GM23338 (cell line): ENCODE measurements around the gene HYAL2. TPM values are rescaled to one million over a fixed set of nuclear protein-coding genes. Genes with fewer than 3 reads are reported as not detected.

Experiments used
- ATAC-seq: fragments of 200-7000 bp; cut with Tn5 transposase; 3 replicates; pipeline ENCODE4 v1.9.1; 2020
- DNase-seq: peaks from one replicate; pipeline ENCODE4 v3.0.0-alpha.2; 2015; ENCODE audit warnings: low spot score
- H2AFZ ChIP-seq: fragments of 200-600 bp; sonication (generic); 2 replicates; pipeline ENCODE4 v1.8.0; 2016; ENCODE audit warnings: antibody characterized with exemption, mild to moderate bottlenecking, moderate library complexity
- H3F3A ChIP-seq: fragments of 200-600 bp; sonication (generic); replicated peaks from 2 replicates; pipeline ENCODE4 v1.8.0; 2017; ENCODE audit warnings: antibody characterized with exemption, mixed run types, low read depth
- H3K27ac ChIP-seq: fragments of 200-600 bp; sonication (generic); 2 replicates; pipeline ENCODE4 v1.6.1; 2016; ENCODE audit warnings: low read depth
- H3K27me3 ChIP-seq: fragments of 200-600 bp; sonication (generic); 2 replicates; pipeline ENCODE4 v1.8.0; 2016; ENCODE audit warnings: mild to moderate bottlenecking, mixed run types, moderate library complexity; ENCODE audit not compliant: insufficient read depth
- H3K36me3 ChIP-seq: fragments of 200-600 bp; sonication (generic); 2 replicates; pipeline ENCODE4 v1.8.0; 2016; ENCODE audit warnings: mild to moderate bottlenecking; ENCODE audit not compliant: insufficient read depth
- H3K4me1 ChIP-seq: fragments of 200-600 bp; sonication (generic); 2 replicates; pipeline ENCODE4 v1.8.0; 2016; ENCODE audit warnings: mild to moderate bottlenecking, moderate library complexity; ENCODE audit not compliant: insufficient read depth
- H3K4me2 ChIP-seq: fragments of 200-600 bp; sonication (generic); 2 replicates; pipeline ENCODE4 v1.7.1; 2017; ENCODE audit warnings: mixed run types
- H3K4me3 ChIP-seq: fragments of 200-600 bp; sonication (generic); 2 replicates; pipeline ENCODE4 v1.6.1; 2016; ENCODE audit warnings: mixed run types
- H3K79me2 ChIP-seq: fragments of 200-600 bp; sonication (generic); replicated peaks from 2 replicates; pipeline ENCODE4 v1.8.0; 2017; ENCODE audit warnings: mild to moderate bottlenecking; ENCODE audit not compliant: insufficient read depth
- H3K9me2 ChIP-seq: fragments of 200-600 bp; sonication (generic); 2 replicates; pipeline ENCODE4 v1.8.0; 2017; ENCODE audit not compliant: insufficient read depth
- H4K20me1 ChIP-seq: fragments of 200-600 bp; sonication (generic); replicated peaks from 2 replicates; pipeline ENCODE4 v1.8.0; 2017; ENCODE audit warnings: mild to moderate bottlenecking; ENCODE audit not compliant: insufficient read depth
- H3K27ac Mint-ChIP-seq: 2 replicates; pipeline ENCODE4 v1.8.0; 2020; ENCODE audit warnings: inconsistent platforms, mild to moderate bottlenecking, moderate library complexity, mixed read lengths
- H3K27me3 Mint-ChIP-seq: 3 replicates; pipeline ENCODE4 v1.8.0; 2022; ENCODE audit warnings: low read depth, mild to moderate bottlenecking, moderate library complexity, mixed read lengths, inconsistent platforms; ENCODE audit not compliant: insufficient read depth, poor library complexity
- H3K36me3 Mint-ChIP-seq: 3 replicates; pipeline ENCODE4 v1.8.0; 2021; ENCODE audit warnings: low read depth, mild to moderate bottlenecking, inconsistent platforms, moderate library complexity, mixed read lengths
- H3K4me1 Mint-ChIP-seq: 3 replicates; pipeline ENCODE4 v1.8.0; 2020; ENCODE audit warnings: mild to moderate bottlenecking, inconsistent platforms, mixed read lengths
- H3K4me3 Mint-ChIP-seq: 3 replicates; pipeline ENCODE4 v1.8.0; 2021; ENCODE audit warnings: moderate library complexity, mild to moderate bottlenecking, inconsistent platforms, mixed read lengths
- H3K9me3 Mint-ChIP-seq: 3 replicates; pipeline ENCODE4 v1.8.0; 2020; ENCODE audit warnings: moderate library complexity, mild to moderate bottlenecking, inconsistent platforms, mixed read lengths
- CTCF ChIP-seq, 2 experiments: fragments of 200-600 bp in 1 of 2; sonication (generic) in 1 of 2; conservative IDR thresholded peaks; 2 replicates each; pipeline versions ENCODE4 v1.5.1 to v1.6.1; 2016 to 2017; ENCODE audit warnings: antibody characterized with exemption in 2 of 2, low read depth in 2 of 2, mild to moderate bottlenecking in 2 of 2, moderate library complexity in 1 of 2
- polyA plus RNA-seq: library from polyadenylated mRNA; unstranded; fragments of >200 nt; fragmentation: Nextera tagmentation; extraction: Ambion mirVana; gene quantifications from 2 replicates; pipeline ENCODE4 v1.2.1, GENCODE V29; 2016
- total RNA-seq: library from RNA; depleted of rRNA; stranded (reverse); fragments of >200 nt; shearing (Covaris generic); gene quantifications from 2 replicates; pipeline ENCODE4 v1.2.3, GENCODE V29; 2014
- TF ChIP-seq, protein P1 (sequence below): IDR thresholded peaks from one replicate; pipeline ENCODE4 v1.6.1; 2018; ENCODE audit warnings: antibody characterized with exemption; ENCODE audit not compliant: unreplicated experiment

Gene HYAL2
- total and polyA plus RNA-seq, 2 experiments from 2014 or later = 28.9 to 74.3 TPM

DNA sequence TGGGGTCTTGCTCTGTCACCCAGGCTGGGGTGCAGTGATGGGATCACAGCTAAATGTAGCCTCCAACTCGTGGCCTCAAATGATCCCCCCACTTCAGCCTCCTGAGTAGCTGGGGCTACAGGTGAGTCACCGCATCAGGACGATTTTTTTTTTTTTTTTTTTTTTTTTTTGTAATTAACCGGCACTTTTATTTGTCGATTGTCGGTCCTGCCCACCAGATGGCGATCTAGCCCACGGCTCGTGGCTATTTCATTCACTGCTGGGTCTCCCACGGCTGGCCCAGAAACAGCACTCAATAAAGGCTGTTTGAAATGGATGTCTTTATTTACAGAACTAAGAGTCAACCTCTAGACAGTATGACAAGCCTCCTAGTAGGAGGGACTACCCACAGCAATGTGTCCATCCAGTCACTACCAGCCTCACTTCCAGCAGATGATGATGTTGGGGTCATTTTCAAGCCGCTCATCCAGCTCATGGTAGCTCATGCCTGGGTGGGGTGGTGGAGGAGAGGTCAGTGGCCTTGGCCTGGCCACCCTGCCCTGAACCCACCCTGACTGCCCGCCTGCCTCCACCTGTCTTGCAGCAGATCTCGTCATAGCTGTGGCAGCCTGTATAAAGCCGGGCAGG lies 24.8 kb upstream of the HYAL2 start:
- H3K4me3 Mint-ChIP-seq = no peak overlapping the region
- no peaks in the 10 kb centered on the region for H3K9me2 ChIP-seq
- no peak for ATAC-seq

More for the DNA sequence above, 24.8 kb upstream of the HYAL2 start:
- Histone ChIP-seq H3K79me2 (no peaks in the 10 kb centered on the region), H4K20me1 (no peaks in the 10 kb centered on the region), H3K27ac (no peak overlapping the region), H3F3A (0 out of 2 replicates have a peak, but pooled peaks cover 8% of the 10 kb centered on the region), H3K4me1 (peaks cover 3% of the 10 kb centered on the region; the same call in 1 of the 2 replicates), H3K4me3 (no peak overlapping the region), H3K27me3 (peaks cover 36% of the 10 kb centered on the region), H3K36me3 (no peaks in the 10 kb centered on the region), H3K4me2 (no peak overlapping the region), H2AFZ (no peak overlapping the region)
- peak; percentile 68 to 76 for TF ChIP-seq CTCF (conservative IDR thresholded peaks at IDR 0.05; ENCODE audit: low read depth in 2 of 2)
- TF ChIP-seq, protein P1, sequence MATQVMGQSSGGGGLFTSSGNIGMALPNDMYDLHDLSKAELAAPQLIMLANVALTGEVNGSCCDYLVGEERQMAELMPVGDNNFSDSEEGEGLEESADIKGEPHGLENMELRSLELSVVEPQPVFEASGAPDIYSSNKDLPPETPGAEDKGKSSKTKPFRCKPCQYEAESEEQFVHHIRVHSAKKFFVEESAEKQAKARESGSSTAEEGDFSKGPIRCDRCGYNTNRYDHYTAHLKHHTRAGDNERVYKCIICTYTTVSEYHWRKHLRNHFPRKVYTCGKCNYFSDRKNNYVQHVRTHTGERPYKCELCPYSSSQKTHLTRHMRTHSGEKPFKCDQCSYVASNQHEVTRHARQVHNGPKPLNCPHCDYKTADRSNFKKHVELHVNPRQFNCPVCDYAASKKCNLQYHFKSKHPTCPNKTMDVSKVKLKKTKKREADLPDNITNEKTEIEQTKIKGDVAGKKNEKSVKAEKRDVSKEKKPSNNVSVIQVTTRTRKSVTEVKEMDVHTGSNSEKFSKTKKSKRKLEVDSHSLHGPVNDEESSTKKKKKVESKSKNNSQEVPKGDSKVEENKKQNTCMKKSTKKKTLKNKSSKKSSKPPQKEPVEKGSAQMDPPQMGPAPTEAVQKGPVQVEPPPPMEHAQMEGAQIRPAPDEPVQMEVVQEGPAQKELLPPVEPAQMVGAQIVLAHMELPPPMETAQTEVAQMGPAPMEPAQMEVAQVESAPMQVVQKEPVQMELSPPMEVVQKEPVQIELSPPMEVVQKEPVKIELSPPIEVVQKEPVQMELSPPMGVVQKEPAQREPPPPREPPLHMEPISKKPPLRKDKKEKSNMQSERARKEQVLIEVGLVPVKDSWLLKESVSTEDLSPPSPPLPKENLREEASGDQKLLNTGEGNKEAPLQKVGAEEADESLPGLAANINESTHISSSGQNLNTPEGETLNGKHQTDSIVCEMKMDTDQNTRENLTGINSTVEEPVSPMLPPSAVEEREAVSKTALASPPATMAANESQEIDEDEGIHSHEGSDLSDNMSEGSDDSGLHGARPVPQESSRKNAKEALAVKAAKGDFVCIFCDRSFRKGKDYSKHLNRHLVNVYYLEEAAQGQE = no peak
- H3K9me3 Mint-ChIP-seq = no peaks in the 10 kb centered on the region
- H3K36me3 Mint-ChIP-seq = peaks cover 7% of the 10 kb centered on the region; the same call in 1 of the 3 replicates
- H3K27ac Mint-ChIP-seq = no peak overlapping the region
- H3K27me3 Mint-ChIP-seq = peaks cover 40% of the 10 kb centered on the region
- peaks cover 16% of the 10 kb centered on the region for H3K4me1 Mint-ChIP-seq
- DNase-seq = peak; percentile 83
